GM06990 (cell line): ENCODE measurements around the gene STAT2.

ENCODE experiments used
- DNase-seq: peaks from one replicate; pipeline ENCODE4 v3.0.0-alpha.2; 2011; ENCODE audit not compliant: insufficient read length; ENCODE audit errors: extremely low read depth
- H3K27me3 ChIP-seq: replicated peaks from 2 replicates; pipeline ENCODE4 v1.6.0; 2011; ENCODE audit warnings: low read length; ENCODE audit not compliant: control insufficient read depth, insufficient read depth
- H3K36me3 ChIP-seq: 2 replicates; pipeline ENCODE4 v1.5.1; 2011; ENCODE audit warnings: low read length; ENCODE audit not compliant: control insufficient read depth, insufficient read depth
- H3K4me3 ChIP-seq: replicated peaks from 2 replicates; pipeline ENCODE4 v1.5.1; 2011; ENCODE audit warnings: low read depth, mild to moderate bottlenecking, control low read depth, low read length
- TF ChIP-seq, protein P1 (sequence below): IDR thresholded peaks from 2 replicates; pipeline ENCODE4 v1.5.1; 2011; ENCODE audit warnings: low read length, control low read depth, mild to moderate bottlenecking, inconsistent platforms; ENCODE audit not compliant: insufficient read depth, poor library complexity, severe bottlenecking

Gene STAT2

DNA sequence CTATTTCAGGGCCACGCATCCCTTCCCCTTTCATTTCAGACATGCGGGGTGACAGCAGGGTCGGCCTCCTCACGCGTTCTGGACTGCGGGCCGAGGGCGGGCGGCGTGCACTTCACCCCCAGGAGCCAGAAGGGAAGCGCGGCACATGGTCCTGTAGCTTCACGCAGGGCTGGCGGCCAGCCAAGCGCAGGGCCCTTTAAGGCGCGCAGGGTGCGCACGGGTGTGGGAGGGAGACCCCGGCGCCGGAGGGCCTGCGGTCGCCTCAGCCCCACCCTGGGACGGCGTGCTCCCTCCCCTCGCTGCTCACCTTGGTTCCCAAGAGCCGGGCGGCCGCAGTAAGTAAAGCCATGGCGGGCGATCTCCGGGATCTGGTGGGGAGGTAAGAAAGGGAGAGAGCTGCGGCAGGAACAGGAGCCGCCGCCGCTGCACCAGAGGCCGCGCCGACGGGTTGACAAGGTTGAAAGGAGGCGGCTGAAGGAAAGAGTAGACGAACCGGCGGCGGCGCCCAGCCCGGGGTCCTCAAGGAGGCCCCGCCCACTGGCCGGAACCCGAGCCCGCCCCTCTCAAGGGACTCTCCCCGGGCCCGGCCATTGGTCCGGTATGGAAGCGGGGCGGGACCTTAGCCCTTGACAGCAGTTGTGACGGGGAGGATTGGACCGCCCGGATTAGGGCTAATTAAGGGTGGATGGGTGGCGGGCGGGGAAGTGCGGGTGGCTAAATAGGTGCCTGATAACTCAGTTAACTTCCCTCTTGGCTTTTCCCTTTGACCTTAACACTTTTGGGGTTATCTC is 59.9 kb downstream of the STAT2 start, which contains the start of gene CS:
CS (minus strand) TSS at position 478 of the 791 bp plus-strand sequence; CDS start at position 349, 129 bp downstream.
- Histone ChIP-seq H3K4me3 (peak within 1 kb of the TSS; percentile 90), H3K27me3 (no peaks in the 10 kb centered on the region), H3K36me3 (no peaks in the 10 kb centered on the region; the same call in 1 of the 2 replicates)
- TF ChIP-seq, protein P1, sequence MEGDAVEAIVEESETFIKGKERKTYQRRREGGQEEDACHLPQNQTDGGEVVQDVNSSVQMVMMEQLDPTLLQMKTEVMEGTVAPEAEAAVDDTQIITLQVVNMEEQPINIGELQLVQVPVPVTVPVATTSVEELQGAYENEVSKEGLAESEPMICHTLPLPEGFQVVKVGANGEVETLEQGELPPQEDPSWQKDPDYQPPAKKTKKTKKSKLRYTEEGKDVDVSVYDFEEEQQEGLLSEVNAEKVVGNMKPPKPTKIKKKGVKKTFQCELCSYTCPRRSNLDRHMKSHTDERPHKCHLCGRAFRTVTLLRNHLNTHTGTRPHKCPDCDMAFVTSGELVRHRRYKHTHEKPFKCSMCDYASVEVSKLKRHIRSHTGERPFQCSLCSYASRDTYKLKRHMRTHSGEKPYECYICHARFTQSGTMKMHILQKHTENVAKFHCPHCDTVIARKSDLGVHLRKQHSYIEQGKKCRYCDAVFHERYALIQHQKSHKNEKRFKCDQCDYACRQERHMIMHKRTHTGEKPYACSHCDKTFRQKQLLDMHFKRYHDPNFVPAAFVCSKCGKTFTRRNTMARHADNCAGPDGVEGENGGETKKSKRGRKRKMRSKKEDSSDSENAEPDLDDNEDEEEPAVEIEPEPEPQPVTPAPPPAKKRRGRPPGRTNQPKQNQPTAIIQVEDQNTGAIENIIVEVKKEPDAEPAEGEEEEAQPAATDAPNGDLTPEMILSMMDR, result no peak
- peak; percentile 97 for DNase-seq

DNA sequence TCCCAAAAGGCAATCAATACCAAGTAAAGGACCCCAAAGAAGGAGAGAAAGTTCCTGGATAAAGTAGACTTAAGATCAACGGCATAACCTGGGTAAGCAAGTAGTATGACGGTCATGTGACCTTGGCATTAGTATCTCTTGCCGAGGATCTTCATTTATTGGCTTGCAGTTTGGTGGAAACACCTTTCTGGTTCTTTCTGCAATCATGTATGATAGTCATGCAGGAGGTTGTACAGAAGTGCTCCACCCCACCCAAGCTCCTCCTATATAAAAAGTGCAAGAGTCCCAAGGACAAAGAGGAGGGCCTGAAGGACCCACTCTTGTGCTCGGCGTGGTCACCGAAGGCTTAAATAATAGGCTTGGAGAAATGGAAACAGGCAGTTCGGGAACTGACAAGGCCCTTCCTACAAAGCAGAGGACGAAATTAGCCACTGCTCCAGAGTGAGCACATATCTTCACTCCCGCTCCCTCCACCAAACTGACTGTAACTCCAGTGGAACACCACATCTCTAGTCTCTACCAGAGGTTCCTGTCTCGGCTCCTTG is 60.5 kb downstream of the STAT2 start:
- Histone ChIP-seq H3K4me3 (peak overlapping the region; percentile 90), H3K27me3 (no peaks in the 10 kb centered on the region), H3K36me3 (no peaks in the 10 kb centered on the region; the same call in 1 of the 2 replicates)
- DNase-seq, result no peak
- TF ChIP-seq, protein P1, result no peak

DNA sequence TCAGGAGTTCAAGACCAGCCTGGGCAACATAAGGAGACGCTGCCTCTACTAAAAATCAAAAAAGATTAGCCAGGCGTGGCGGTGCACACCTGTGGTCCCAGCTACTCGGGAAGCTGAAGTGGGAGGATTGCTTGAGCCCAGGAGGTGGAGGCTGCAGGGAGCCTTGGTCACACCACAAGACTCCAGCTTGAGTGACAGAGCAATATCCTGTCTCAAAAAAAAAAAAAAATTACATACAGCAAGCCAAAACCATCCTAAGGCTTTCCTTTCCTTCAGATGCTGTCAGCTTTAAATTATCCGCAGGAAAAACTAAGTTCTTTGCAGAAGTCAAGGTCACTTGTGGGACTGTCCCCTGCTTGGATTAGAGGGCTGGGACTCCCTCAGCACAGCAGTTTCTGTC is 61.1 kb downstream of the STAT2 start:
- TF ChIP-seq, protein P1, result no peak
- H3K27me3 ChIP-seq, result no peaks in the 10 kb centered on the region
- peak overlapping the region; percentile 90 for H3K4me3 ChIP-seq
- no peak for DNase-seq
- H3K36me3 ChIP-seq, result no peaks in the 10 kb centered on the region; the same call in 1 of the 2 replicates

GRCh38 chr12:56297400-56297799 is 62.5 kb downstream of the STAT2 start:
- TF ChIP-seq, protein P1, result no peak
- H3K27me3 ChIP-seq, result no peaks in the 10 kb centered on the region
- no peak overlapping the region for H3K4me3 ChIP-seq
- DNase-seq, result no peak
- no peaks in the 10 kb centered on the region; the same call in none of the 2 replicates for H3K36me3 ChIP-seq

DNA sequence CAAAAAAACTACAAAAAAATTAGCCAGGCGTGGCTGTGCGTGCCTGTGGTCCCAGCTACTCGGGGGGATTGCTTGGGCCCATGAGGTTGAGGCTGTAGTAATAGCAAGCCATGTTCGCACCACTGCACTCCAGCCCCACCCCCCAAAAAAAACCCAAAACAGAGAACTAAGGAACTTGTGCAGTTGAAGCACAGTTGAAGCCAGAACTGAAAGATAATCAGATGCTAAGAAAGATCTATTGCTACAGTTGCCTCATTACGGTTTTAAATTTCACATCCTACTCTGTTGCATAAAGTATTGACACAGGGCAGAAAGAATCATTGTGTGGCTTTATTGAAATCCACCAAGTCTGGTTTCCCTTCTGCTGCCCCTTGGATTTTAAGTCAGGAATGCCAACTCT is 63.6 kb downstream of the STAT2 start:
- Histone ChIP-seq H3K27me3 (no peaks in the 10 kb centered on the region), H3K4me3 (no peak overlapping the region), H3K36me3 (peaks cover 2% of the 10 kb centered on the region)
- TF ChIP-seq, protein P1, result no peak
- no peak for DNase-seq
